HG03095 (cell line): ENCODE data around the gene TDRD12.

ENCODE experiments used
- ATAC-seq: cut with Tn5 transposase; IDR thresholded peaks from one replicate; pipeline ENCODE4 v1.9.1; 2021; ENCODE audit warnings: moderate library complexity; ENCODE audit not compliant: unreplicated experiment

The TDRD12 gene

DNA sequence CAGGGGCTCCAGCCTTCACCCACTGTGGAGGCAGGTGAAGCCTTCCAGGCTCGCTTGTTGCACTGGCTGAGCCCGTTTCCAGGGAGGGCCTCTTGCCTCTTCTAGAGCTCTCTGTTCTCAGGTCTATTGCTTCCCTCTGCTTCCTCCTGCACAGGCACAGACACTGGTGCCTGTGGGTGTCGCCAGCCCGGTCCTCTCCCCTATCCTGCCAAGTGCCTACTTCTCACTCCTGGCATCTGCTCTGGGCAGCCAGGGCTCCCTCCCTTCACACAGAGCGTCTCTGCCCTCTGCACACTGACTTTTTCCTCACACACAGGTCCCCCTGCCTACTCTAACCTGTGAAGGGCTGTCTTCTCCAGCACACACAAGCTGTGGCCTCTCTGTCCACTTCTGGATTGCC, 89.7 kb downstream of the TDRD12 start:
- no peak for ATAC-seq

DNA sequence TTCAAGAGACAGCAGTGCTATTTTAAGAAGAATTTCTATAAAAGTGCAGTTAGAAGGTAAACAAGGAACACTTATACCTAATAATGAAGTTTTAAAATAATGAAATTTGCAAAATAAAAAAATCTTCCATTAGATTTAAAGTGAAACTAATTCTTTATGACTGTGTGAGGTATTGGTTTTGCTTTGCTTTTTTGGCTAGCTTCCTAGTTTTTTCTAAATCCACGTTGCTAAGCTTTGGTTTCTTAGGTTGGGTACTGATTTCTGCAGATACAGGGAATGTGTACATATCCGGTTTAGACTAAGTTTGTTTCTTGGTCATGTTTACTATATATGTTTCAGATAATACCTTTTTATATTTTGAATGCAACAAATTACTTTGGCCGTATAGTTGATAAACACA, 90.2 kb downstream of the TDRD12 start:
- no peak for ATAC-seq

DNA sequence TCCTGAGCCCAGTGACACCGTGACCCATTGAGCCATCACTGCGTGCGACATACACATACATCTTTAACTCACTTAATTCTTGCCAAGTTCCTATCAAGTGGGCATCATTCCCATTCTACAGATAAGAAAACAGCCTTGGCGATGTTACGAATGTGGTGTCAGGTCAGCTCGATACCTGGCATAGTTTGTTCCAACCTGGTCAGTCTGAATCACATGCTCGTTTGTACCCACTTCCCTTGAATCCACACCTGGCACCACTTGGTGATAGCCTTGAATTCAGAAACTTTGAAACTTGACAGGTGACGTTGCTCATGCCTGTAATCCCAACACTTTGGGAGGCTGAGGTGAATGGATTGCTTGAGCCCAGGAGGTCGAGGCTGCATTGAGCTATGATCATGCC, 90.9 kb downstream of the TDRD12 start:
- no peak for ATAC-seq

DNA sequence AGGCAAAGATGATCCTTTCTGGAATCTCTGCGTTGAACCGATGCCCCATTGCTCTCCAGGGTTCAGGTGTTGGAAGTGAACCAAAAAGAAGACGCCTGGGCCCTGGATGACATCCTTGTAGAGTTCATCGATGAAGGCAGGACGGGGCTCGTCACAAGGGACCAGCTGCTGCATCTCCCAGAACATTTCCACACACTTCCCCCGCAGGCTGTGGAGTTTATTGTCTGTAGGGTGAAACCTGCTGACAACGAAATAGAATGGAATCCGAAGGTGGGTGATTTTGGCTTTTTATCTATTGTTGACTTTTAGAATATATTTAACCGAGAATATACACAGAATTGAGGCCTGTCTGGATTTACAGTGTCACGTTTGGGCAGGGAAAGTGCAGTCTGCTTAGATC, 91.6 kb downstream of the TDRD12 start:
- ATAC-seq = no peak

DNA sequence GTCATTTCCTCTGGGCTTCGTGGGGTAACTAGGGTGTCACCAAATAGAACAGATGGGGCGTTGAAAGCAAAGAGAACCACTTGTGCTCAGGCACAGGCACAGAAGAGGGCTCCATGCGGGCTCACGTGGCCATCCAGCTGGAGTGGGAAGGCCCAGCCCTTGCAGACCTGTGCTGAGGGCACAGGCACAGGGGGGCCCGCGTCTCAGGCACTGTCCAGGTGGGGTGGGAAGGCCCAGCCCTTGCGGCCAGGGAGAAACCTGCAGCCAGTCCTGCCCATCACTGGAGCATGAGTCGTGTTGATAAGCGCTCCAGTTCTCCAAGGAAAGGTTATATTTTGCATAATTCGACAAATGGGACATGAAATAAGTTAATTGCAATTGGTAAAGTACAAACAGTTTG, 92.5 kb downstream of the TDRD12 start:
- no peak for ATAC-seq

DNA sequence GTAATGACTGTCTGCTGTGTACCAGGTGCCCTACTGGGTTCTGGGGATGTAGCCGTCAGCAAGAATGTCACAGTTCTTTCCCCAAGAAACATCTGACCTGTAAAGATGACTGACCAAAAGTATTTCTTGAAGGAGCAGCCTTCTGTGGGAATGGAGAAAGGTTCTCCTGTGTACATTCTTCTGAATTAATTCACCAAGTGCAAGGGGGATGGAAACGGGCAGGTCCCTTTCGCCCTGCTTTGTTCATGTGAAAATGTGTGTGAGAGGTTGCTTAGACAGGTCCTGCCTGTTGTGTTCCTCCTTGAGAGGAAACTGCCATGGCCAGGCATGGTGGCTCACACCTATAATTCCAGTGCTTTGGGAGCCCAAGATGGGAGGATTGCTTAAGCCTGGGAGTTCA, 93.0 kb downstream of the TDRD12 start:
- no peak for ATAC-seq

DNA sequence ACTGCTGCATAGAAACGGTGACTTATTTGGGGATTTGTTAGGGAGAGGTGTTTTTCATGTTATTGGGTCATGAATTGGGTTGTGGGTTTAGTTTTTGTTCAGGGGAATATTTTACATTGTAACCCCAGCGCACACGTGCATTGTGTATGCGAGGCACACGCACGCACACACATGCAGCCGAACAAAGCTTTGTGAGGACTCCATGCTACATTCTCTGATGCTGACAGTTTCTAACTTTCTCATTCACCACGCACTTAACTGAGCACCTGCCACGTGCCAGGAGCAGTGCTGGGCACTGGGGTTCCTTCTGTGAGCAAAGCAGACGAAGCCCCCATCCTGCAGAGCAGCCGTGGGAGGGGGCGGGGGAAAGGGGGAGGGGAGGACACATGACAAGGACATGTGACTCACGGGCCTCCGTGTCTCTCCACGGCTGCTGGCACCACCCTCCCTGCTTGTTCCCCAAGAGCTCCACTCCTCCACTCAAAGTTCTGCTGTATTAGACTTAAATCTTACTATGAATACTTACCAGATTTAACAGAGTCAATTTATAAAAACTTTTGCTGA, 94.4 kb downstream of the TDRD12 start:
- ATAC-seq = no peak

DNA sequence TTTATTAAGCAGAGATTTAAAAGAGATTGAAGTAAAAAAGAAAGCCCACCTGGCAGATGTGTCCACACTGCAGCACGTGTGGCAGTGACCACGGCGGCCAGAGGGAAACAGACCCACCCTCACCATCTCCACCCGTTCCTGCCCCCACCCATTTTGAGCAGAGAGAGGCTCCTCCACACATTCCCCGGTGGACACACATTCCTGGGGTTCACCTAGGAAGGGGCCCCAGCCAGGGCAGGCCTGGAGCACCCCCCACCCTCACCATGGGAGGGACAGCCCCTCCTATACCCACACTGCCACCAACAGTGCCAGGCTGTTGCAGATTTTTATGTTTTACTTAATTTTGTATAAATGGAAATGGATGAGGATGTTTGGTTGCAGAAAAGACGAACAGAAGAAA, 95.1 kb downstream of the TDRD12 start:
- ATAC-seq = no peak

DNA sequence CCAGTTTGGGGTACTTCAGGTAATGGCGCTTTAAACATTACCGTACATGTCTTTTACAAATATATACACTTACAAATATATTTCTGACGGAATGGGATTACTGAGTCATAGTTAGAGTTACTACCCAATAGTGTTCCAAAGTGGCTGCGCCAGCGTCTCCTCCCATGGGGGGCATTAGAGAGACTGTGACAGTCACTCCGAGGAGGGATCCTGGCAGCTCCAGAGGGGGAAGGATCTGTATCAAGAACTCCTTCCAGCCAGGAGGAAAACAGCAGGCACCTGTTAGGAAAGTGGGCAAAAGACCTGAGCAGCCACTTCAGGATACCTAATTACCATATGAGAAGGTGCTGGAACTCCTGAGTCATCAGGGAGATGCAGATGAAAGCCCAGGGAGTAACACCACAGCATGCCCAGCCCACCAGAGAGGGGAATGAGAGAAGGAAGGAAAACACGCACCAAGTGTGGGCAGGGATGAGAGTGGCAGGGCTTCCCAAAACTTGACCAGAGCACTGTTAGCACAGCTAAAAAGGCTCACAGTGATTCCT, 97.1 kb downstream of the TDRD12 start:
- ATAC-seq = no peak

DNA sequence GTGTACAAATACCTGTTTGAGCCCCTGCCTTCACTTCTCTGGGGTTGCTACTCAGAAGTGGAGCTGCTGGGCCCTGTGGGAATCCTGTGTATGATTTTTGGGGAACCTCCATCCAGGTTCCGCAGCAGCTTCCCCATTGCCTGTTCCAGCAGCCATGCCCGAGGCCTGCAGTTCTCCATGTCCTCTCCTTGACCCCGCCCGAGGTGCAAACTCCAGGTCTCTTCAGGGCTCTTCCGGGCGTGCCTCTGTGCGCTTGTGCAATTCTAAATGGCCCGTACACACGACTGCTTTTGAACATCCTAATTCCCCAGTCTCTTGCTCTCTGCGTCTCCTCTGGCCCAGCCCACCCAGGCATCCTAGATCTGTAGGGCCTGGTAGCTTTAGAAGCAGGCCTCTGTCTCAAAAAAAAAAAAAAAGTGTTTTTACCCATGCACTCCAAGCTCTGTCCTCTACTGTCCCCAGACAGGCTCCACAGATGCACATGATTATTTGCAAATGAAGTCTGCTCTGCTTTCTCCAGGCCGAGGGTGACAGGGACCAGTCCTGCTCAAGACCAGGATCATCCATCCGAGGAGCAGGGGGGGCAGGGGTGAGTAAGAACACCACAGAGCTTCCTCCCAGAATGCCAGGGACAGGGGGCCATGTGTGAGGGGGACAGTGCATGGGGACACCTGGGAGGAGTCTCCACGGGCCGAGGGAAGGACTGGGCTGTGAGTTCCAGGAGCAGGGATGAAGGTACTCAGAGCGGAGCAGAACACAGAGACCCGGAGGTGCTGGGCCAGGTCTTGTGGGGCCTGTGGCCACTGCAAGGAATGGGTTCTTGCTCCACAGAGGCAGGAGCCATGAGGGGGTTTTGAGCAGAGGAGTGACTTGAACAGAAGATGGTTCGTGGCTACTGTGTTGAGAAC, 98.3 kb downstream of the TDRD12 start:
- ATAC-seq = no peak

DNA sequence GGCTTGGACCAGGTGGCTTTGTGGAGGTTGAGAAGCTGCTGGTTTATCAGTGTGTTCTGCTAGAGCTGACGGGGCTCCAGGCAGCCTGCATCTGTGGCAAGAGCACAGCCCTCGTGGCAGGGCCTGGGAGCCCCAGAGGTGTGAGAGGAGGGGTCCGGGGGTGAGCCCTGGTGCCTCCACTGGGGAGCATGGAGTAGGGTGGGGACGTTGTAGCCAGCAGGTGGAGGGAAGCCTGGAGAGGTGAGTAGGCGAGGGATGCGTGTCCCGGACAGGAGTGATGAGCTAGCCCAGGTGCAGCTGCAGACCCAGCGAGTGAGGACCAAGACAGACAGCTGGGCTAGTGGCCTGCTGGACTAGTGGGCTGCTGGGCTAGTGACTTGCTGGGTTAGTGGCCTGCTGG, 99.0 kb downstream of the TDRD12 start:
- no peak for ATAC-seq

DNA sequence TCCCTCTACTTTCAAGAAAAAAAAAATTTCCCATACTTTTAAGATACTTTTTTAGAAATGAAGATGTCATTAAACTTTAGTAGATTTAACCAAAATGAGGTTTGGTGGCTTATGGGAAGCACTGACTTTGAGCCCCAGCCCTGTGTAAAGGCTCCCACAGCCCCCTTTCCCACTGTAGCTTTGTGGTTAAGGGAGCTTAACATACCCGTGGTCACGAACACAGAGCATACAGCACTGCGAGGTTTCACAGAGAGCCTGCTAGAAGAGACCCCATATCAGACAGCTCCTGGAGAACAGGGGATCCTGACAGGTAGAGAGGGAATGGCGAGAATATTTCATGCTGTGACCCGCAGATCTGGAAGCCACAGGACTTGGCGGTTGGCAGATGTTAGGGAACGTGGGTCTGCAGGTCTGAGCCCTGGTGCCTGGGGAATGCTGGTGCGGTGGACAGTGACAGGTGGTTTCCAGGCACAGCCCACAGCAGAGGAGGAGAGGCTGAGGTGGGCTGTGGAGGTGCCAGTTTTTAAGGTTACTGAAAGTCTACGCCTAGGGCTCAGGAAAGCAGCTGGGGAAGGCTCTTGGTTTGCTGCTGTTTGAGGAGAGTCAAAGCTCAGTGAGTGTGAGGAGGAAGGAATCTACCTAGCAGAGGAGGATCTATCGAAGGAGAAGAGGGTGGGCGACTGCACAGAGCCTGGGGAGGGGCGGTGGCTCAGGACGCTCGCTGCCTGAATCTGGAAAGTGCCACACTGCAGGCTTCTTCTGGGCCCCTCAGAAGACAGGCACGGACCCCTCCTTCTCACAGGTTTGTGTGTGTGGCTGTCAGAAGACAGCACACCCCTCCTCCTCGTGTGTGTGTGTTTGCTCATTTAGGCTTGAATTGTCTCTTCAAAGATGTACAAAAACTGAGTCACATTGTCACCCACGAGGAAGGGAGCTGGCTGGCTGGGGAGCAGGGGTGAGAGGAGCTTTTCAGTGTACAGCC, 100.1 kb downstream of the TDRD12 start:
- no peak for ATAC-seq

DNA sequence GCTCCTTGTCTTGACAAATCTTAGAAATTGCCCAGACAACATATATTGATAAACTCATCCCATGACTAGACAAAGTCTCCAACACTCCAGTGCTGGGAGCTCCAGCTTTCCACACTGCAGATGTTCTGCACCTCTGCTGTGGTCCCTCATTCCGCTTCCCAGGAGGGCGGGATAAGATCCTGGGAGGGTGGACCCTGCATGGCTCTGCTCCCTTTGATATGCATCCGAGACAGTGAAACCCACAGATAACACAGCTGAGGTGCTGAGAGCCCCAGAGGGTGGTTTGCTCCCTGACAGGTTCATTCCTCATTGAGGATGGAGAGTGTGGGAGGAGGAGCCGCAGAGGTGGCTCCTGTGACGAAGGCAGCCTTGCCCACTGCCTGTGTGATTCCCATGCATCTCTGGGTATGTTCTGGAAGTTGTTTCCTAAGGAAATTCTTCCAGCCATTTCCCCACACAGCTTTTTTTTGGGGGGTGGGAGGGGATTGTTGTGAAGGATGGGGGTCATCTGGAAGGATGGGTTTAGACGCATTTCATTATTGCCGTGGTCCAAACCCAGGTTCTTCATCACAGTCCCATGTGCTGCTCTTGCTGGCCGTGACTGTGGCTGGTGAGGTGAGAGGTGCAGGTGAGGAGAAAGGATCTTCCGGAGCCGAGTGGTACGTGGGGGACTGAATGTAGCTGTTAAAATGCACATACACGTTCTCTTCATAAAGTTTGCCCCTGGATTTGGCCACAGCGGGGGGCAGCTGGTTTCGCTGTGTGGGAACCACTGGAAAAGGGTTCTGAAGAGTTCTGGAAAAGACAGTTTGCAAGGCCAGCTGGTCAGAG, 103.6 kb downstream of the TDRD12 start:
- no peak for ATAC-seq

DNA sequence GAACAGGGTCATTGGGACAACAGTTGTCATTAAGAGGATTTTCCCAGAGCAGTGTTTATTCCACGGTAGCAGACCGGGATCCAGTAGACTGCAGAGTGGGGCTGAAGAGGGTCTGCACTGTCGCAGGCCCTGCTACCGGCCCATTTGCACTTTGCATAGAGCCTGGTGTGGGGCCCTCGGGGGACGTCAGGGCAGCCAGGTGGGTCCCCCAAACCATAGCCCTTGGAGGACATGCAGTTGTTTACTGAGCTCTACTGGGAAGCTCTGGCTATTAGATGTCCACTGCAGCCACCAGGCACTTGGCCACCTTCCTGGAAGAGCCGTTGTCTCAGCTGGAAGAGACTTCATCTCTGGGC, 104.2 kb downstream of the TDRD12 start:
- ATAC-seq = no peak

DNA sequence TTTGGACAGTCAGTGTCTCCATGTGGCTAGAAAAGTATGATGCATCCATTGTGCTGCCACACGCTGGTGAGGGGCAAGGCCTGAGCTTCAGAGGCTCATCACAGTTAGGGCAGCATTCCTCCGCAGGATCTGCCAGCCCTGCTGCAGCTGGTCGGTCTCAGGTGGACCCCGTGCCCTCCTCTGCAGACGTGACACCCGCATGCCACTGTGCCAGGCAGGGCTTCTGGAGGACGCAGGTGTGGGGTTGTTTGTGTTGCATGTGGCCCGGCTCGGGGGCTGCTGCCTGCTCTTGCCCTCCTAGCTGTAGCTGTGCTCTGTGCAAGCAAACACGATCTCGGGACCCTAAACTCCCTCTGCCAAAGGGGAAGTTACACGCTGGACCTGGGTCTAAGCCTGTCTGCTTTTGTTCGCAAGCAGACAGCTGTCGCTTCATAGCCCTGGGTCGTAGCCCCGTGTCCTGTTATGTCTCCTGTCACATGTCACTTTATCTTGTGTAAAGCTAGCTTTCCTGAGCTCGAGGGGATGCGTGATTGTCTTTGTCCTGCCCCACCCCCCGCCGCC, 104.7 kb downstream of the TDRD12 start:
- ATAC-seq = no peak

DNA sequence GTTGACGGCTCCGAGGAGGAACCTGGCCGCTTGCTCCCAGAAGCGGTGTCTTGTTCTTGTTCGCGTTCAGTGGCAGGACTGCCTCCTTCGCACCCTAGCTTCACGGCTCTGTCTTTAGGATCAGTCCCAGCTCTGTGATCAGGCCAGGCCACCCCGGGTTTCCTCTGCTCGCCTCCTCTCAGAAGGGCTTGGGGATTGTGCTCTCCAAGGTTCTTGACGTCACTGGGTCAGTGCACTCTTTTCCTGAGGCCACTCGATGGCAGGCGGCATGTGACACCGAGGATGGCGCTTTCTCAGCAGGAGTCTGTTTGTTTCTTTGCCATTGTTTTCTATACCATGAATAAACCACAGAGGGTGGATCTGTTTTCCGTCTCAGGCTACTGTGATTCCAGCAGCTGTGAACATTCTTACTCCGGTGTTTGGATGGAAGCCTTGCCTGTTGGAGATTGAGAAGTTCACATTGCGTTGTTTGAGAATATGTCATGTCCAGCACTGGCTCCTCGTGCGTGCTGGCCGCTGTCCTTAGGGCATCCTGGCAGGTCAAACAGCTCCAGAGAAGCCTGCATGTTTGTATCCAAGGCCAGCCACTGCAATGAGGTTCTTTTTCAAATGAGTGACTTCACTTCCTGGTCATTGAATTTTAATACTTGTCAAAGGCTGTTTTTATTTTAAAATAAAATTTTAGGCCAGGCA, 105.5 kb downstream of the TDRD12 start:
- ATAC-seq = no peak

DNA sequence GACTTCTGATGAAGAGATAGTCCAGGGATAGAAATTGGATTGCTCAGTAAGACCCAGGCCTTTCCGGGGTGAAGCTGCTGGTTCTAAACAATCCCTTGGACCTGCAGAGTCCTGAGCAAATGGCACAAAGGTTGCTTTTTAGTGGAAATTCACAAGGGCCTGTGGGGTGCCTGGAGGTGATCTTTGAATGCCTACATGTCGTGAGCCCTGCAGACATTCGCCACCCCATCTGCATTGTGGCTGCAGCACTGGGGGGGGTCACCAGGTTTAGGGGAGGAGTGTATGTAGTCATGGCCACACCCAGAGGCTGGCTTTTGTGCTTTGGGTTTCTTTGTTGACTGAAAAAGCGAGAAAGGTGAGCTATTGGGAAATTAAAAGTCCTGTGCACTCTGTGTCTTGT, 108.6 kb downstream of the TDRD12 start:
- ATAC-seq = no peak

DNA sequence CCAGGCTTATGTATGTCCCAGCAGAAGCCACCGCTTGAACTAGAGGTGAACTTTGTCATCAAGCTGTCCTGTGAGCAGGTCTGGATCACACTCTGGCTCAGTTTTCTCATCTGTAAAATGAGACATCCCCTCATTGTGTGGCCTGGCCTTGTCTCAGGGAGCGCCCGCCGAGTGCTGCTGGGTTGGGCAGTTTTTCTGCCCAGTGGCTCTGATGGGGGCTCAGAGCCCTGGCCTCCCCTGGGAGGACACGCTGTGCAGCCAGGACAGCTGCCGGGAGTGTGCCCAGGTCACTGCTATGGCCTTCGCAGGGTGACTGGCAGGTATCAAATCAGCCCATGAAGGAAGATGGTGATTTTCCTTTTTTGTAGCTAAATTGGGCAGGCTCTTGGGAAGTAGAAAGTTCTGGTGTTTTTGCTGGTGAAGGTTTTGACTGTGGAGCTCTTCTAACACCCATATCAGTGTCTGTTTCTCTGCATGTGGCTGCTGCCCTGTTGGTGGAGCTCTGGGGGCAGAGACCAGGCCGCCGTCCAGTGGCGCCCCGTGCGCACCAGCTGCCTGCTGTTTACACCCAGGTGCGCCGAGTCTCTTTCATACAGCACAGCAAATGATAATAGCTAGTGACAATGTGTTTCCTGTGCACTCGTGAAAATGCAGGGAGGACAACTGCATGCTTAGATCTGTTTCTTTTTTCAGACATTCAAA, 109.2 kb downstream of the TDRD12 start:
- no peak for ATAC-seq

DNA sequence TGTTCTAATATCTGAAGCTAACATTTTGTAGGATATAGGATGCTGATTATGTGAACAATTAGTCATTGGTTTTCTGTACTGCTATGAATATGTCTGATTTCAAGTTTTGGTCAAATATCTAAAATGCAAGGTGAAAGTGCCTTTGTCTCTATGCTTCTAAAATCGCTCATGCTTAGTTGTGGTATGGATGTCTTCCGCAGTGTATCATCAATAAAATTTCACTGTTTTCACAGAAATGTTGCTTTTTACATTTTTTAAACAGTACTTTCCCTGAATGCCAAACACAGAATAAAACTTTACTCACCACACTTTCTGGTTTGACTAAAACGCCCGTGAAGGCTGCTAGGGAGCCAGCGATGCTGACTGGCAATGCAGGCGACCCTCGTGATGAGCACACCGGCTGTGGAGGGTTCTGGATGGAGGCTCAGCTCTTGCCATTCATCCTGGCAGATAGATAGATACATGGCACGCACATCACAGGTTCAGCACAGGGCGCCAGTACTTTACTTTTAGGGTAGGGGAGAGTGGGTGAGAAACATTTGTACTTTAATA, 109.9 kb downstream of the TDRD12 start:
- ATAC-seq = no peak
